OCI-LY7 (cell line): ENCODE data around the gene LAMTOR4. TPM values are rescaled to one million over a fixed set of nuclear protein-coding genes. Genes with fewer than 3 reads are reported as not detected.

Source experiments
- BruUV-seq: library from RNA; stranded (reverse); fragments of 400-500 nt; replicated peaks from 2 replicates; lab custom pipeline; 2021; lab: Mats Ljungman, UMichigan
- CTCF ChIA-PET: fragments of 300-600 bp; sonication (Branson Sonifier 250); formaldehyde crosslinking; loops from one replicate; lab custom pipeline; 2022; ENCODE audit warnings: antibody characterized with exemption; ENCODE audit not compliant: unreplicated experiment; lab: Charles Lee
- POLR2A ChIA-PET: fragments of 300-600 bp; sonication (Branson Sonifier 250); formaldehyde crosslinking; loops from one replicate; lab custom pipeline; 2022; ENCODE audit warnings: antibody characterized with exemption; lab: Charles Lee
- DNase-seq: peaks from one replicate; pipeline ENCODE4 v3.0.0-alpha.2; 2015; ENCODE audit warnings: low spot score
- H2AFZ ChIP-seq: fragments of 200-600 bp; sonication (generic), shearing (Covaris generic); 2 replicates; pipeline ENCODE4 v1.6.1; 2014; ENCODE audit warnings: mild to moderate bottlenecking, antibody characterized with exemption, low read length, moderate library complexity
- H3K27ac ChIP-seq: fragments of 200-600 bp; sonication (generic); 2 replicates; pipeline ENCODE4 v1.5.1; 2014; ENCODE audit warnings: mixed run types, low read depth, mild to moderate bottlenecking, moderate library complexity, low read length, inconsistent platforms; ENCODE audit not compliant: poor library complexity, severe bottlenecking
- H3K36me3 ChIP-seq: fragments of 200-600 bp; sonication (generic); 2 replicates; pipeline ENCODE4 v1.6.1; 2014; ENCODE audit warnings: mild to moderate bottlenecking, antibody characterized with exemption, low read length, moderate library complexity, mixed read lengths; ENCODE audit not compliant: insufficient read depth
- H3K4me1 ChIP-seq: fragments of 200-600 bp; sonication (generic); 2 replicates; pipeline ENCODE4 v1.5.1; 2014; ENCODE audit warnings: mild to moderate bottlenecking, low read length; ENCODE audit not compliant: insufficient read depth, poor library complexity, severe bottlenecking
- H3K4me2 ChIP-seq: fragments of 200-600 bp; sonication (generic); 2 replicates; pipeline ENCODE4 v1.6.1; 2014; ENCODE audit warnings: mild to moderate bottlenecking, low read length
- H3K4me3 ChIP-seq: fragments of 200-600 bp; sonication (generic); 2 replicates; pipeline ENCODE4 v1.5.1; 2014; ENCODE audit warnings: mild to moderate bottlenecking, low read depth, low read length; ENCODE audit not compliant: poor library complexity, severe bottlenecking
- H3K79me2 ChIP-seq: fragments of 200-600 bp; sonication (generic); 2 replicates; pipeline ENCODE4 v1.6.1; 2016; ENCODE audit warnings: low read depth, mild to moderate bottlenecking, low read length, moderate library complexity, mixed read lengths; ENCODE audit not compliant: insufficient read depth
- H3K9me2 ChIP-seq: fragments of 200-600 bp; sonication (generic); 2 replicates; pipeline ENCODE4 v1.6.1; 2016; ENCODE audit warnings: mild to moderate bottlenecking, low read length, mixed read lengths; ENCODE audit not compliant: insufficient read depth
- H3K9me3 ChIP-seq: fragments of 200-600 bp; sonication (generic); 2 replicates; pipeline ENCODE4 v1.6.1; 2014; ENCODE audit warnings: mild to moderate bottlenecking, mixed run types, low read length, mixed read lengths
- H4K20me1 ChIP-seq: fragments of 200-600 bp; sonication (generic); 2 replicates; pipeline ENCODE4 v1.6.1; 2014; ENCODE audit warnings: mild to moderate bottlenecking, antibody characterized with exemption, low read length, moderate library complexity, mixed read lengths; ENCODE audit not compliant: insufficient read depth
- EZH2phosphoT487 ChIP-seq: fragments of 200-600 bp; sonication (generic); IDR thresholded peaks from 2 replicates; pipeline ENCODE4 v1.6.1; 2018; ENCODE audit warnings: low read depth, borderline replicate concordance, mild to moderate bottlenecking, mixed run types, antibody characterized with exemption, low read length, moderate library complexity, mixed read lengths
- intact Hi-C: fragments of 100-400 bp; cut with micrococcal nuclease; formaldehyde crosslinking; loops from one replicate; pipeline ENCODE4 v1.10.0; 2022; ENCODE audit not compliant: unreplicated experiment
- total RNA-seq, 2 experiments: library from RNA; depleted of rRNA in 1 of 2; stranded (reverse); fragments of >200 nt in 1 of 2; shearing (Covaris generic) in 1 of 2; gene quantifications; 2 replicates each; pipeline ENCODE4 v1.2.3, GENCODE V29; 2014 to 2022
- TF ChIP-seq, protein P1 (sequence below): fragments of 200-600 bp; sonication (generic); conservative IDR thresholded peaks from 2 replicates; pipeline ENCODE4 v1.5.1; 2014; ENCODE audit warnings: mild to moderate bottlenecking, antibody characterized with exemption, low read length, moderate library complexity, mixed read lengths

The LAMTOR4 gene
- total RNA-seq, 2 experiments from 2014 or later, result 237 to 243 TPM

DNA sequence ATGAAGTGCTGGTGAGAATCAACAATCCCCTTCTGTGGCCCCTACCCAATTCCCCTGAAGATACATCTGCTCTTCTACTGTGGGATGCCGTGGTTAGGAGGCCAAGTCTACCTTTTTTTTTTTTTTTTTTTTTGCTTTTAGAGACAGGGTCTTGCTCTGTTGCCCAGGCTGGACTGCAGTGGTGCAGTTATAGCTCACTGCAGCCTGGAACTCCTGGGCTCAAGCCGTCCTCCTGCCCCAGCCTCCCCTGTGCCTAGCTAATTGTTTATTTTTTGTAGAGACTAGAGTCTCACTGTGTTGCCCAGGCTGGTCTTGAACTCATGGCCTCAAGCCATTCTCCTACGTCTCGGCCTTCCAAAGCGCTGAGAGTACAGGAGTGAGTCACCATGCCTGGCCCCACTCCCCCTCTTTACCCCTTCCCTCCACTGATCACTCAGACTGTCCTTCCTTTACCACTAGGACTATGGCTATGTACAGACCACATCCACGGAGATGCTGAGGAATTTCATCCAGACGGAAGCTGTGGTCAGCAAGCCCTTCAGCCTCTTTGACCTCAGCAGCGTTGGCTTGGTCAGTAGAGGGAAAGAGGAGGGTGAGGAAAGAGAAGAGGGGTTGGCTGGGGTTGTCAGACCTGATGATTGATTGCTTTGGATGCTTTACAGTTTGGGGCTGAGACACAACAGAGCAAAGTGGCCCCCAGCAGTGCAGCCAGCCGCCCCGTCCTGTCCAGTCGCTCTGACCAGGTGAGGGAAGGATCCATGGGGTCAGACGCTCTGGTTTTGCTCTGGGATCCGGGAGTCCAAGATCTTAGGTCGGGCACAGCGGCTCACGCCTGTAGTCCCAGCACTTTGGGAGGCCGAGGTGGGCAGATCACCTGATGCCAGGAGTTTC is 45.5 kb upstream of the LAMTOR4 start:
- ChIA-PET POLR2A (interaction anchor here (0.5 to 2.8 kb wide), 9 partner anchors 8 to 747 kb away, joined by 3 to 13 read pairs (median 4); no protein-coding TSS in a partner anchor), CTCF (interaction anchor here (1.6 to 1.7 kb wide), 2 partner anchors 21 to 22 kb away, joined by 5 read pairs; no protein-coding TSS in a partner anchor)
- no TSS peak for BruUV-seq

DNA sequence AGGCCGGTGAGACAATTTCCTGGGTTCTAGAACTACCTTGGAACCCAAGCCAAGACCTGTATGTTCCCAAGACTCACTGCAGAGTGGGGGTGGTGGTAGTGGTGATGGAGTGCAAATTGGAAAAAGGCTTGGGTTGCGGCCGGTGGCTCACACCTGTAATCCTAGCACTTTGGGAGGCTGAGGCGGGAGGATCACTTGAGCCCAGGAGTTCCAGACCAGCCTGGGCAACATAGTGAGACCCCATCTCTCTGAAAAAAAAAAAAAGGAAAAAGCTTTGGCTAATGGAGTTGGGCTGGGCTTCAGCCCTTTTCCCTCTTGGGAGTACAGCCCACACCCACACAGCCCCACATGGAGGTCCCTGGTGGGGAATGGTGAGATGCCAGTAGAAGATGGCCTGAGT is 43.2 kb upstream of the LAMTOR4 start:
- Histone ChIP-seq H3K4me1 (peaks cover 13% of the 10 kb centered on the region), H3K9me2 (no peaks in the 10 kb centered on the region), H4K20me1 (no peaks in the 10 kb centered on the region), H3K4me3 (no peak overlapping the region), H2AFZ (no peak overlapping the region), H3K9me3 (no peaks in the 10 kb centered on the region), H3K4me2 (no peak overlapping the region), H3K79me2 (peaks cover 16% of the 10 kb centered on the region), H3K27ac (no peak overlapping the region), H3K36me3 (peaks cover 50% of the 10 kb centered on the region)
- DNase-seq, result no peak
- BruUV-seq, result no TSS peak
- intact Hi-C loops, result no loop called here
- ChIA-PET CTCF (no interaction called here), POLR2A (no interaction called here)
- TF ChIP-seq, protein P1, sequence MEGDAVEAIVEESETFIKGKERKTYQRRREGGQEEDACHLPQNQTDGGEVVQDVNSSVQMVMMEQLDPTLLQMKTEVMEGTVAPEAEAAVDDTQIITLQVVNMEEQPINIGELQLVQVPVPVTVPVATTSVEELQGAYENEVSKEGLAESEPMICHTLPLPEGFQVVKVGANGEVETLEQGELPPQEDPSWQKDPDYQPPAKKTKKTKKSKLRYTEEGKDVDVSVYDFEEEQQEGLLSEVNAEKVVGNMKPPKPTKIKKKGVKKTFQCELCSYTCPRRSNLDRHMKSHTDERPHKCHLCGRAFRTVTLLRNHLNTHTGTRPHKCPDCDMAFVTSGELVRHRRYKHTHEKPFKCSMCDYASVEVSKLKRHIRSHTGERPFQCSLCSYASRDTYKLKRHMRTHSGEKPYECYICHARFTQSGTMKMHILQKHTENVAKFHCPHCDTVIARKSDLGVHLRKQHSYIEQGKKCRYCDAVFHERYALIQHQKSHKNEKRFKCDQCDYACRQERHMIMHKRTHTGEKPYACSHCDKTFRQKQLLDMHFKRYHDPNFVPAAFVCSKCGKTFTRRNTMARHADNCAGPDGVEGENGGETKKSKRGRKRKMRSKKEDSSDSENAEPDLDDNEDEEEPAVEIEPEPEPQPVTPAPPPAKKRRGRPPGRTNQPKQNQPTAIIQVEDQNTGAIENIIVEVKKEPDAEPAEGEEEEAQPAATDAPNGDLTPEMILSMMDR, result no peak
- TF ChIP-seq EZH2phosphoT487, result no peak

More for the DNA sequence above, 45.5 kb upstream of the LAMTOR4 start:
- Histone ChIP-seq H3K36me3 (peaks cover 53% of the 10 kb centered on the region), H3K9me2 (no peaks in the 10 kb centered on the region), H4K20me1 (peaks cover 22% of the 10 kb centered on the region), H3K4me2 (peak overlapping the region; percentile 96), H3K4me3 (peak overlapping the region; percentile 90), H3K79me2 (peaks cover 39% of the 10 kb centered on the region), H3K4me1 (peaks cover 25% of the 10 kb centered on the region), H3K9me3 (no peaks in the 10 kb centered on the region), H3K27ac (peak overlapping the region; percentile 92), H2AFZ (no peak overlapping the region)
- intact Hi-C loops, result no loop called here
- no peak for DNase-seq
- TF ChIP-seq, protein P1, result no peak
- no peak for TF ChIP-seq EZH2phosphoT487

DNA sequence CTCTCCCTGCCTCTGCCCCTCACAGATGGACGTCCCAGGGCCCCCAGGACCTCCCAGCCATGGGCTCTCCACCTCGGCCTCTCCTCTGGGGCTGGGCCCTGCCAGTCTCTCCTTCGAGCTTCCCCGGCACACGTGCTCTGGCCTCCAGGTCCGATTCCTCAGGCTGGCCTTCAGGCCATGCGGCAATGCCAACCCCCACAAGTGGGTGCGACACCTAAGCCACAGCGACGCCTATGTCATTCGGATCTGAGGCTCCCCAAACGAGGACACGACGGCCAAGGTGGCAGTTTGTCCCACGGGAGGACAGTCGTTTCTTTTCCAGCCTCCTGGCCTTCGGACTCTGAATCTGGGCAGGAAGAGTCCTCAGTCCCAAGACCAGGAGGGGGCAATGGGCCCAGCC is 42.1 kb upstream of the LAMTOR4 start:
- H3K4me1 ChIP-seq, result peaks cover 13% of the 10 kb centered on the region
- no peak overlapping the region for H3K4me2 ChIP-seq
- CTCF ChIA-PET, result no interaction called here
- H3K9me2 ChIP-seq, result no peaks in the 10 kb centered on the region
- peaks cover 57% of the 10 kb centered on the region for H3K36me3 ChIP-seq
- H3K79me2 ChIP-seq, result peaks cover 9% of the 10 kb centered on the region; the same call in 1 of the 2 replicates
- intact Hi-C loops, result no loop called here
- no peak overlapping the region for H3K4me3 ChIP-seq
- H2AFZ ChIP-seq, result no peak overlapping the region
- H4K20me1 ChIP-seq, result no peaks in the 10 kb centered on the region
- H3K9me3 ChIP-seq, result no peaks in the 10 kb centered on the region
- TF ChIP-seq, protein P1, result no peak
- no peak for TF ChIP-seq EZH2phosphoT487
- H3K27ac ChIP-seq, result no peak overlapping the region
- DNase-seq, result no peak
- no TSS peak for BruUV-seq
- POLR2A ChIA-PET, result no interaction called here
